CD4-positive, alpha-beta T cell (primary cell): ENCODE results near the gene FN3K. TPM values are rescaled to one million over a fixed set of nuclear protein-coding genes. Genes with fewer than 3 reads are reported as not detected.

Experiments used
- ATAC-seq: fragments of 200-7000 bp; cut with Tn5 transposase; one replicate; pipeline ENCODE4 v1.10.0; 2022; ENCODE audit warnings: mild to moderate bottlenecking; ENCODE audit not compliant: poor library complexity
- CTCF ChIA-PET: fragments of 350-600 bp; sonication (Branson Sonifier 250); formaldehyde crosslinking; loops from one replicate; lab custom pipeline; 2021; ENCODE audit warnings: antibody characterized with exemption, inconsistent platforms; lab: Charles Lee
- POLR2A ChIA-PET: fragments of 350-600 bp; sonication (Branson Sonifier 250); formaldehyde crosslinking; loops from one replicate; lab custom pipeline; 2021; ENCODE audit warnings: antibody characterized with exemption, inconsistent platforms; lab: Charles Lee
- DNase-seq, 14 experiments: peaks; one replicate each; pipeline ENCODE4 v3.0.0-alpha.2; 2013 to 2020; ENCODE audit warnings: mixed read lengths in 2 of 14
- H3K27ac ChIP-seq, 2 donors: one replicate each; pipeline versions ENCODE4 v1.5.1 to v1.7.0; 2013; ENCODE audit warnings: low read length in 2 of 2, low read depth in 1 of 2, mild to moderate bottlenecking in 1 of 2
- H3K27me3 ChIP-seq, 2 experiments: 1 replicate in 1 of 2; 2 replicates in 1 of 2; pipeline versions ENCODE4 v1.6.1 to v1.7.0; 2013; ENCODE audit warnings: low read length in 2 of 2, control low read depth in 1 of 2, mild to moderate bottlenecking in 1 of 2, moderate library complexity in 1 of 2; ENCODE audit not compliant: insufficient read depth in 2 of 2, control insufficient read depth in 1 of 2
- H3K36me3 ChIP-seq: one replicate; pipeline ENCODE4 v1.6.1; 2013; ENCODE audit warnings: low read length, control low read depth; ENCODE audit not compliant: insufficient read depth
- H3K4me1 ChIP-seq: one replicate; pipeline ENCODE4 v1.6.1; 2013; ENCODE audit warnings: low read length, control low read depth; ENCODE audit not compliant: insufficient read depth
- H3K4me3 ChIP-seq: one replicate; pipeline ENCODE4 v1.5.1; 2013; ENCODE audit warnings: mild to moderate bottlenecking, low read length, moderate library complexity
- H3K9me3 ChIP-seq, 2 experiments: 1 replicate in 1 of 2; 2 replicates in 1 of 2; pipeline versions ENCODE4 v1.6.1 to v1.7.0; 2013; ENCODE audit warnings: low read length in 2 of 2, mild to moderate bottlenecking in 2 of 2, control low read depth in 1 of 2, moderate library complexity in 1 of 2; ENCODE audit not compliant: control insufficient read depth in 1 of 2, insufficient read depth in 1 of 2
- H3K27ac Mint-ChIP-seq: one replicate; pipeline ENCODE4 v1.8.0; 2020; ENCODE audit warnings: mixed read lengths
- H3K27me3 Mint-ChIP-seq: one replicate; pipeline ENCODE4 v1.8.0; 2021; ENCODE audit warnings: mixed read lengths
- H3K36me3 Mint-ChIP-seq: one replicate; pipeline ENCODE4 v1.8.0; 2021; ENCODE audit warnings: low read depth, mixed read lengths
- H3K4me1 Mint-ChIP-seq: one replicate; pipeline ENCODE4 v1.8.0; 2021; ENCODE audit warnings: low read depth, mixed read lengths
- H3K4me3 Mint-ChIP-seq: one replicate; pipeline ENCODE4 v1.8.0; 2020; ENCODE audit warnings: mild to moderate bottlenecking, mixed read lengths
- H3K9me3 Mint-ChIP-seq: one replicate; pipeline ENCODE4 v1.8.0; 2020; ENCODE audit warnings: mixed read lengths
- CTCF ChIP-seq: fragments of 200-600 bp; IDR thresholded peaks from one replicate; pipeline ENCODE4 v1.8.0; 2022; ENCODE audit warnings: antibody characterized with exemption, mild to moderate bottlenecking
- intact Hi-C, 2 experiments: fragments of 100-400 bp; cut with DNase I in 1 of 2; cut with micrococcal nuclease in 1 of 2; formaldehyde crosslinking; loops; one replicate each; pipeline versions ENCODE4 v1.15.1 to v1.9.0; 2023 to 2025; cut with DNase I, micrococcal nuclease
- polyA plus RNA-seq, 2 donors: library from polyadenylated mRNA; unstranded; fragments of 120-200 nt; gene quantifications; one replicate each; pipeline ENCODE4 v1.2.1, GENCODE V29; 2013
- total RNA-seq, 174 experiments: library from RNA in 2 of 174; stranded (reverse) in 2 of 174; gene quantifications; one replicate each; pipeline ENCODE4 v1.2.3 and lab custom pipeline; 2021 to 2026

The FN3K gene
- total RNA-seq (1 to 10 TPM; 4.2 to 4.9 TPM), total RNA-seq (lab: John Stamatoyannopoulos, UW) (0.08 to 6.7 (median 0.93) reads per million in 172 experiments)
- polyA plus RNA-seq (2013, experiment 1 of 2), result 1.6 TPM
- polyA plus RNA-seq (2013, experiment 2 of 2), result 3.2 TPM

DNA sequence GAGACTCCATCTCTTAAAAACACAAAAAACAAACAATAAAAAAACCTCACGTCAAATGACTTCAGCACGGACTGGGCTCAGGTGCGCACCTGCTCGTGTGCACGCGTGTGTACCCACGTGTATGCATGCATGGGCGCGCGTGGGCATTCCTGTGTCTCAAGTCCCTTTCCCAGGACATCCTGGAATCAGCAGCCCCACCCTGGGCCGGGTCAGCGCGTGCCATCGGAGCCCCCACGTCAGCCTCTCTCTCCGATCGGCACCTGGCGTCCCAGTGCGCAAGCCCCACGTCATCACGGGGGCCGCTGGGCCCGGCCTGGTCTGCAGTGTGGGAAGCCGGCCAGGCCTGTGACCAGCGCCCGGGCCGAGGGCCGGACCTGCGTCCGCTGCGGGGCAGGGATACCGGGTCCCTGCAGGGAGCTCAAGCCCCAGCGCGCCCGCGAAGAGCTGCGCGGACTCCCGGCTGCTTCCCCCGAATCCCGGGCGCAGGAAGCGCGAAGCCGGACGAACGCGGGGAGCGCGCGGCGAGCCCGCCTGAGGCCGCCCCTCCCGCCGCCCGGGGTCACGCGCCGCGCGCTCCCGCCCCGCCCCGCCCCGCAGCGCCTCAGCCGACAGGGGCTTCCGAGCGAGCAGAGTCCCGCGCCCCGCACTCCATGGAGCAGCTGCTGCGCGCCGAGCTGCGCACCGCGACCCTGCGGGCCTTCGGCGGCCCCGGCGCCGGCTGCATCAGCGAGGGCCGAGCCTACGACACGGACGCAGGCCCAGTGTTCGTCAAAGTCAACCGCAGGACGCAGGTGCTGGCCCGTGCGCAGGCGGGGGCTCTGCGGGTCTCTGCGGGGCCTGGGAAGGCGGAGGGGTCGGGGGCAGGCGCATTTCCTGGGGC is at the start of gene FN3K:
Gene FN3K, plus strand, starts transcription at position 629 of the 880 bp plus-strand sequence. Its CDS starts 22 bp downstream, at position 651.
- CTCF ChIA-PET, result no interaction called here
- peaks cover 18% of the 10 kb centered on the region for H3K36me3 Mint-ChIP-seq

GRCh38 chr17:82686366-82687324 is 48.8 kb upstream of the FN3K start:
- intact Hi-C loops, result no loop called here
- ChIA-PET POLR2A (no interaction called here), CTCF (no interaction called here)
- Histone ChIP-seq H3K27ac (no peak overlapping the region), H3K4me1 (no peaks in the 10 kb centered on the region), H3K4me3 (no peak overlapping the region), H3K27me3 (no peaks in the 10 kb centered on the region), H3K36me3 (no peaks in the 10 kb centered on the region), H3K9me3 (peaks cover 0 to 7% of the 10 kb centered on the region in 2 experiments)
- ATAC-seq, result no peak
- Mint-ChIP-seq H3K4me1 (no peaks in the 10 kb centered on the region), H3K36me3 (peaks cover 14% of the 10 kb centered on the region), H3K27me3 (no peaks in the 10 kb centered on the region), H3K27ac (no peak overlapping the region), H3K4me3 (no peak overlapping the region), H3K9me3 (no peaks in the 10 kb centered on the region)
- TF ChIP-seq CTCF, result no peak
- DNase-seq, result no peak

More for the DNA sequence above, at the start of gene FN3K:
- Mint-ChIP-seq H3K9me3 (no peaks in the 10 kb centered on the region), H3K27me3 (no peaks in the 10 kb centered on the region), H3K4me1 (no peaks in the 10 kb centered on the region), H3K27ac (no peak within 1 kb of the TSS), H3K4me3 (peak within 1 kb of the TSS; percentile 76)
- intact Hi-C loops, result no loop called here
- H3K4me3 ChIP-seq, result peak within 1 kb of the TSS; percentile 42
- H3K27me3 ChIP-seq, result peaks cover 0 to 6% of the 10 kb centered on the region in 2 experiments
- peaks cover 4% of the 10 kb centered on the region for H3K36me3 ChIP-seq
- POLR2A ChIA-PET, result no interaction called here
- H3K27ac ChIP-seq, result no peak within 1 kb of the TSS
- ATAC-seq, result peak; percentile 83
- H3K4me1 ChIP-seq, result peaks cover 9% of the 10 kb centered on the region
- peak in 10 of 14 experiments; percentile 17 to 62 (median 47) for DNase-seq
- no peak for TF ChIP-seq CTCF
- H3K9me3 ChIP-seq, result peaks cover 0 to 15% of the 10 kb centered on the region in 2 experiments

DNA sequence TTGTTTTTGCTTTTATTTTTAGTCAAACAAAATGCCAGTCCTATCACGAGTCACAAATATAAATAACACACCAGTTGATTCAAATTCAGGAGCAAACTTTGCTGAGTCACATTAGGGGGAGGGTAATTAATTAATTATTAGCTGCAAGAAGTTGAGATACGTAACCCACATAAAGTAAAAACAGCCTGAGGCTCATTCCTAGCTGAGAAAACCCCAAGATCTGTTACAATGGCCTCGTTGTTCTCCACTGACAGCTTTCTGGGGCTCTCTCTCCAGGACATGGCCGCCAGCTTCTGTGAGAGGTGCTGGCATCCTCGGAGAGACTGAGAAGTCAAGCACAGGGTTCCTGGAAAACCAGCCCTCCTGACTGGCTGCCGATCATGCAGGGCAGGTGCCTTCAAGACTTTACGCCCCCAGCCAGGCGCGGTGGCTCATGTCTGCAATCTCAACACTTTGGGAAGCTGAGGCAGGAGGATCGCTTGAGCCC is 48.0 kb upstream of the FN3K start:
- ATAC-seq (no peak), DNase-seq (no peak)
- Mint-ChIP-seq H3K27me3 (no peaks in the 10 kb centered on the region), H3K27ac (no peak overlapping the region), H3K36me3 (peaks cover 6% of the 10 kb centered on the region), H3K9me3 (no peaks in the 10 kb centered on the region), H3K4me1 (no peaks in the 10 kb centered on the region), H3K4me3 (no peak overlapping the region)
- no peak for TF ChIP-seq CTCF
- Histone ChIP-seq H3K27ac (no peak overlapping the region), H3K27me3 (no peaks in the 10 kb centered on the region), H3K4me1 (no peaks in the 10 kb centered on the region), H3K36me3 (no peaks in the 10 kb centered on the region), H3K9me3 (no peaks in the 10 kb centered on the region), H3K4me3 (no peak overlapping the region)
- intact Hi-C loops, result no loop called here
- ChIA-PET CTCF (no interaction called here), POLR2A (no interaction called here)
